Glutamatergic neuron (in vitro differentiated cells): ENCODE measurements around the gene XG. TPM values are rescaled to one million over a fixed set of nuclear protein-coding genes. Genes with fewer than 3 reads are reported as not detected.
"Not testable (repeated sequence)": the region's sequence is repeated elsewhere in the genome, so short reads cannot be mapped to it uniquely, and the experiment has no call there.

Source experiments
- DNase-seq: peaks from one replicate; pipeline ENCODE4 v3.0.0; 2022
- H3K27ac Mint-ChIP-seq: one replicate; pipeline ENCODE4 v1.8.0; 2020; ENCODE audit warnings: mild to moderate bottlenecking, mixed read lengths, inconsistent platforms; ENCODE audit not compliant: unreplicated experiment
- H3K27me3 Mint-ChIP-seq: one replicate; pipeline ENCODE4 v1.8.0; 2020; ENCODE audit warnings: mild to moderate bottlenecking, moderate library complexity, mixed read lengths, inconsistent platforms; ENCODE audit not compliant: unreplicated experiment
- H3K36me3 Mint-ChIP-seq: one replicate; pipeline ENCODE4 v1.8.0; 2020; ENCODE audit warnings: mild to moderate bottlenecking, mixed read lengths, inconsistent platforms; ENCODE audit not compliant: unreplicated experiment
- H3K4me1 Mint-ChIP-seq: one replicate; pipeline ENCODE4 v1.8.0; 2020; ENCODE audit warnings: mild to moderate bottlenecking, low read depth, mixed read lengths, inconsistent platforms; ENCODE audit not compliant: unreplicated experiment
- H3K4me3 Mint-ChIP-seq: one replicate; pipeline ENCODE4 v1.8.0; 2020; ENCODE audit warnings: mild to moderate bottlenecking, mixed read lengths, inconsistent platforms; ENCODE audit not compliant: unreplicated experiment
- H3K9me3 Mint-ChIP-seq: one replicate; pipeline ENCODE4 v1.8.0; 2020; ENCODE audit warnings: mild to moderate bottlenecking, moderate library complexity, mixed read lengths, inconsistent platforms; ENCODE audit not compliant: unreplicated experiment
- CTCF ChIP-seq: fragments of 200-600 bp; sonication (generic); IDR thresholded peaks from one replicate; pipeline ENCODE4 v1.5.0; 2021; ENCODE audit not compliant: partially characterized antibody, unreplicated experiment
- total RNA-seq: library from RNA; stranded (reverse); fragmentation: NEBNext Ultra II Directional; extraction: Animal tissue kit (Norgen Biotek cat#: 25700); gene quantifications from one replicate; pipeline ENCODE4 v1.2.1, GENCODE V29; 2021; ENCODE audit not compliant: unreplicated experiment

XG gene
- total RNA-seq, 1 donor from 2014 or later = not detected

DNA sequence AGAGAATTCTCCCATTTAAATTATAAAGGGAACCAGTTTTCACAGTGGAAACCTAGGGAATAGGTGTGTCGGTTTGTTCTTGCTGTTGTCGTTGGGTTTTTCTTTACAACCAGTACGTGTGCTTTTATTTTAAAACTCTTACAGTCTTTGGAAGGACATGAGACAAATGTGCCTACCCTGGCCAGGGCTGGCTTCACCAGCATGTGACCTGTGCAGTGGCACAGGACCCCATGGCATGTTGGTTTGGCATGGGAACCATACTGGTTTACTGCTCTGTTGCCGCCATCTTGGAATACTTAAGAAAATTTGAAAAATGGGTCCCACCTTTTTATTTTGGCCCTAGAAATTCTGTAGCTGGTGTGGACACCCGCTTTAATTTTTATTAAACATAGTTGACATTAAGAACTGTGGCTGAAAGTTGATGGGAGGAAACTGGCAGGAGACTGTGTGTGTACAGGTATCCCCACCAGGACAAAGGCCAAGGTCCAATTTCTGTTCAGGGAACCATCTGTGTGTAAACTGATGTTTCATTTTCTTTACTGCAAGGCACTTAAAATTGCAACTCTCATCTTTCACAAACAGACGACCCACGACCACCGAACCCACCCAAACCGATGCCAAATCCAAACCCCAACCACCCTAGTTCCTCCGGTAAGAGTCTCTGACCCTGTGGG is 31.9 kb upstream of the XG start:
- Mint-ChIP-seq H3K27ac (no peak overlapping the region), H3K4me3 (no peak overlapping the region), H3K4me1 (no peaks in the 10 kb centered on the region), H3K9me3 (peaks cover 3% of the 10 kb centered on the region), H3K27me3 (no peaks in the 10 kb centered on the region), H3K36me3 (peaks cover 5% of the 10 kb centered on the region)
- DNase-seq = no peak
- no peak for TF ChIP-seq CTCF

DNA sequence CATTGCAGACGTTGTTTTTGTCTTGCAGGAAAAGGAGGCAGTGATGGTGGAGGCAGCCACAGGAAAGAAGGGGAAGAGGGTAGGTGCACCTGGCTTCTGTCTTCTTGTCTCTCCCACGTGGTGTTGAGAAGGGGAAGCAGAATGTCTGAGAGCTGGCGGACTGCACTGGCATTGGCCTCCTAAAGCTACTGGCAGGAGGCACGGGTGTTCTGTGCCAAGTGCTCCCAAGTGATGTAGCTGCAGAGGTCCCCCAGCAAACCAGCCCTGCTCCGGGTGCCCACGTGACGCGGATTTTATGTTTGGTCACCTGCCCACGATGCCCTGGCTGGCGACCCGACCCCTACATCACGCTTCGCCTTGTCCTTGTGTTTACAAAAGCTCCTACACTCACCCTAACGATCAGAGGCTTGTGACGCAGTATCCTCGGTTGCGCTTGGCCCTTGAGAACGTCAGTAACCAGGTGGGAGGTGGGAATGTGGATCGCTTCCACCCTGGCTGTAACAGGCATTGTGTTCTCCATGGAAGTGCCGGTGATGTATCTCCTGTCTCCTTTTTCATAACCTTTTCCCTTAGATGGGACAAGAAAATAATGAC is 28.5 kb upstream of the XG start:
- no peaks in the 10 kb centered on the region for H3K4me1 Mint-ChIP-seq
- no peak for TF ChIP-seq CTCF
- no peaks in the 10 kb centered on the region for H3K27me3 Mint-ChIP-seq
- H3K36me3 Mint-ChIP-seq = peaks cover 7% of the 10 kb centered on the region
- no peak overlapping the region for H3K27ac Mint-ChIP-seq
- no peak for DNase-seq
- H3K4me3 Mint-ChIP-seq = no peak overlapping the region
- peaks cover 3% of the 10 kb centered on the region for H3K9me3 Mint-ChIP-seq

- not testable (repeated sequence) for H3K4me3 Mint-ChIP-seq
Measured at GRCh38 chrX:2727264-2727663, 24.6 kb upstream of the XG start.

DNA sequence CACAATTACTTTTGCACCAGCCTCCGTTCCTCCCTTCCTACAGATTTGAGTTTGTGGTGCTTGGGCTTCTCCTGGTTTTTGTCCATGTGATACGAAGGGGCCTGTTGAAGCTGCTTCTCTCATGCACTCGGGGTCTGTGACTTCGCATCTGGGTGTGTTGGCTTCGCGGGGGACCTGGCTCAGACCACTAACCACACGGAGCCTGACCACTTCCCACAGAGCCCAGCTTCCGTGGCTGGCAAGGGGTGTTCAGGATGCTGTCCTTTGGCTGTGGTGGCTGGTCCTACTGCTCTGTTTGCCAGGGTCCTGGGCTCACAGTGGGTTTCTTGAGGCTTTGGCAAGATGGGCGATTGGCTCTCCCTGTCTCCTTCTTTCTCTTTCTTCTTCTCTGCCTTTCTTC is 19.8 kb upstream of the XG start:
- Mint-ChIP-seq H3K27me3 (no peaks in the 10 kb centered on the region), H3K4me1 (no peaks in the 10 kb centered on the region), H3K4me3 (no peak overlapping the region), H3K27ac (no peak overlapping the region), H3K9me3 (peaks cover 6% of the 10 kb centered on the region), H3K36me3 (peaks cover 5% of the 10 kb centered on the region)
- no peak for DNase-seq
- TF ChIP-seq CTCF = no peak

More at GRCh38 chrX:2727264-2727663, 24.6 kb upstream of the XG start:
- H3K4me1 Mint-ChIP-seq, DNase-seq, H3K9me3 Mint-ChIP-seq, H3K27ac Mint-ChIP-seq, H3K27me3 Mint-ChIP-seq: not testable (repeated sequence)
- peaks cover 10% of the 10 kb centered on the region for H3K36me3 Mint-ChIP-seq

DNA sequence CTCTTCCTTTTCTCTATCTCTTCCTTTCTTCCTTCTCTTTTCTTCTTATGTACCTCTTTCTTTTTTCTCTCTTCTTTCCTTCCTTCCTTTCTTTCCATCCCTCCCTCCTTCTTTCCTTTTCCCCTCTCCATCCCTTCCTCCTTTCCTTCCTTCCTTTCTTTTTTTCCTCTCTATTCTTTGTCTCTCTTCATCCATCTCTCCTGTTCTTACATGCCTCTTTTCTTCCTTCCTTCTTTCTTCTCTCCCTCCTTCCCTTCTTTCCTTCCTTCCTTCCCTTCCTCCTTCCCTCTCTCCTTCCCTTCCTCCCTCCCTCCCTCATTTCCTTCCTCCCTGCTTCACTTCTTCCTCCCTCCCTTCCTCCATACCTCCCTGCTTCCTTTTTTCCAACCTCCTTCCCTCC is 19.2 kb upstream of the XG start:
- no peak for TF ChIP-seq CTCF
- H3K27ac Mint-ChIP-seq = no peak overlapping the region
- H3K9me3 Mint-ChIP-seq = peaks cover 6% of the 10 kb centered on the region
- no peaks in the 10 kb centered on the region for H3K27me3 Mint-ChIP-seq
- H3K4me1 Mint-ChIP-seq = no peaks in the 10 kb centered on the region
- H3K4me3 Mint-ChIP-seq = no peak overlapping the region
- no peak for DNase-seq
- H3K36me3 Mint-ChIP-seq = peaks cover 5% of the 10 kb centered on the region
